Gastroesophageal sphincter (tissue), 3 donors: ENCODE measurements around the gene EHMT2.
"Not testable (repeated sequence)": the region's sequence is repeated elsewhere in the genome, so short reads cannot be mapped to it uniquely, and the experiment has no call there.

ENCODE experiments used
- POLR2AphosphoS5 ChIP-seq: sonication (generic); formaldehyde crosslinking; IDR thresholded peaks from one replicate; pipeline ENCODE4 v1.6.1; 2017; ENCODE audit warnings: antibody characterized with exemption
- TF ChIP-seq, protein P1 (sequence below), 4 experiments: fragments of 200-600 bp in 2 of 4; fragments of 450-650 bp in 2 of 4; sonication (generic) in 1 of 4; IDR thresholded peaks; one replicate each; pipeline ENCODE4 v1.5.1; 2017 to 2019; ENCODE audit warnings: antibody characterized with exemption in 4 of 4, mild to moderate bottlenecking in 2 of 4, moderate library complexity in 2 of 4

DNA sequence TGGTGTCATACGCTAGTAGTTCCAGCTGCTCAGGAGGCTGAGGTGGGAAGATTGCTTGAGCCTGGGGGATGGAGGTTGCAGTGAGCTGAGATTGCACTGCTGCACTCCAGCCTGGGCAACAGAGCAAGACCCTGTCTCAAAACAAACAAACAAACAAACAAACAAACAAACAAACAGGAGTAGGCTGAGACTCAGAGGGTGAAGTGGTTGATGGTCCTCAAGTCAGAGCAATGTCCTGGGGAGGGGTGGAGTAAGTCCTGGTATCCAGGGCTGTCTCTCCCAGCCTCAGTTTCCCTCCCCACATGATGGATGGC, 28.9 kb downstream of the EHMT2 start:
- TF ChIP-seq, protein P1, sequence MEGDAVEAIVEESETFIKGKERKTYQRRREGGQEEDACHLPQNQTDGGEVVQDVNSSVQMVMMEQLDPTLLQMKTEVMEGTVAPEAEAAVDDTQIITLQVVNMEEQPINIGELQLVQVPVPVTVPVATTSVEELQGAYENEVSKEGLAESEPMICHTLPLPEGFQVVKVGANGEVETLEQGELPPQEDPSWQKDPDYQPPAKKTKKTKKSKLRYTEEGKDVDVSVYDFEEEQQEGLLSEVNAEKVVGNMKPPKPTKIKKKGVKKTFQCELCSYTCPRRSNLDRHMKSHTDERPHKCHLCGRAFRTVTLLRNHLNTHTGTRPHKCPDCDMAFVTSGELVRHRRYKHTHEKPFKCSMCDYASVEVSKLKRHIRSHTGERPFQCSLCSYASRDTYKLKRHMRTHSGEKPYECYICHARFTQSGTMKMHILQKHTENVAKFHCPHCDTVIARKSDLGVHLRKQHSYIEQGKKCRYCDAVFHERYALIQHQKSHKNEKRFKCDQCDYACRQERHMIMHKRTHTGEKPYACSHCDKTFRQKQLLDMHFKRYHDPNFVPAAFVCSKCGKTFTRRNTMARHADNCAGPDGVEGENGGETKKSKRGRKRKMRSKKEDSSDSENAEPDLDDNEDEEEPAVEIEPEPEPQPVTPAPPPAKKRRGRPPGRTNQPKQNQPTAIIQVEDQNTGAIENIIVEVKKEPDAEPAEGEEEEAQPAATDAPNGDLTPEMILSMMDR (IDR thresholded peaks at IDR 0.05): not testable (repeated sequence)
- TF ChIP-seq POLR2AphosphoS5: not testable (repeated sequence)
